Measurements from ENCODE around the gene MCC.

Gene MCC

GRCh38 chr5:112975721-112976431, 512.4 kb downstream of the MCC start:
- DNase-seq (ENCODE audit: low spot score), result no peak

GRCh38 chr5:112974901-112975300, 513.4 kb downstream of the MCC start:
- no peak for DNase-seq (ENCODE audit: low spot score)

- no peak for DNase-seq (ENCODE audit: low spot score)
Observed at GRCh38 chr5:112973904-112974303, 514.3 kb downstream of the MCC start.

GRCh38 chr5:112973036-112973435, 515.2 kb downstream of the MCC start:
- DNase-seq (ENCODE audit: low spot score), result no peak

Measured in NAMALWA (cell line).